ENCODE data around the gene RBM39.
A peak's percentile ranks its signal among the peaks of the same experiment; 100 is the strongest.

RBM39 gene

DNA sequence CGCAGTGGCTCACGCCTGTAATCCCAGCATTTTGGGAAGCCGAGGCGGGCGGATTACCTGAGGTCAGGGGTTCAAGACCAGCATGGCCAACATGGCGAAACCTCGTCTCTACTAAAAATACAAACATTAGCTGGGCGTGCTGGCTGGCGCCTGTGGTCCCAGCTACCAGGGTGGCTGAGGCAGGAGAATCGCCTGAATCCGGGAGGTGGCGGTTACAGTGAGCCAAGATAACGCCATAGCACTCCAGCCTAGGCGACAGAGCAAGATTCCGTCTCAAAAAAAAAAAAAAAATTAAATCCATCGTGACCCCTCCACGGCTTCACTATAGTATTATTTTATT, 76.1 kb downstream of the RBM39 start:
- no peak for DNase-seq

DNA sequence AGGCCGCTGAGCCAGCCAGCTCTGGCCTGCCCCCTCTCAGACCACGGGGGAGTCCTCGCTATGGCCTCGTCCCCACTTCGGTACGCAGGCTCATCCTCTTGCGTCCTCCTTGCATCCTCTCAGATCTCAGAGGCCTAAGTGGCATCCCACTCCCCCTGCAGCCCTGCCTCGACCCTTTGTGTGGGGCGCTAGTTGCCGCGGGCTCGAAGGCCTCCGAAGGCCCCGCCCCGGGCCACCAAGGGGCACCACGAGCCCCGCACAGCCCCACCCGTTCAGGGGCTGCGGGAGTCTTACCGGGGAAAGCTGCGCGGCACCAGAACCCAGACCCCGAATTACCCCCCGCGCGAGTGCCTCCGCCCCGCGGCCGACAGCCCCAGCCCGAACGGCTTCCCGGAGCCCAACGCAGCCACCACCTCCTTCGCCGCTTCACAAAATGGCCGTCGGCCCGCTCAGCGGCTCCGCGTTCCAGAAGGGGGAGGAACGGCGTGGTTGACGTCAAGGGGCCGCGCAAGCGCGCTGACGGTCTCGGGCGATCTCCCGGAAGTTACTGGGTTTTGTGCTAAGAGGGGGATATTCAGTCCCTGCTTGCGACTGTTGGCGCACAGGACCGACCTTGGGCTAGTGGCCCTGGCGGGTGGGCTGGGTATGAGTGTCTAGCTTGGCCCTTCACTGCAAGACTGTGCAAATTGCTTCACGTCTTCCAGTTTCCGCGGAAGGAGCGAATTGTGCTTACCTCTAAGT, 77.4 kb downstream of the RBM39 start, which contains the start of the genes CPNE1 and RBM12:
Gene CPNE1, minus strand, starts transcription at position 435 of the 741 bp plus-strand sequence. CDS start 31,977 bp downstream, outside the sequence.
Gene RBM12, minus strand, starts transcription at position 435 of the 741 bp plus-strand sequence. CDS start 9,578 bp downstream, outside the sequence.
- DNase-seq, result peak; percentile 69

DNA sequence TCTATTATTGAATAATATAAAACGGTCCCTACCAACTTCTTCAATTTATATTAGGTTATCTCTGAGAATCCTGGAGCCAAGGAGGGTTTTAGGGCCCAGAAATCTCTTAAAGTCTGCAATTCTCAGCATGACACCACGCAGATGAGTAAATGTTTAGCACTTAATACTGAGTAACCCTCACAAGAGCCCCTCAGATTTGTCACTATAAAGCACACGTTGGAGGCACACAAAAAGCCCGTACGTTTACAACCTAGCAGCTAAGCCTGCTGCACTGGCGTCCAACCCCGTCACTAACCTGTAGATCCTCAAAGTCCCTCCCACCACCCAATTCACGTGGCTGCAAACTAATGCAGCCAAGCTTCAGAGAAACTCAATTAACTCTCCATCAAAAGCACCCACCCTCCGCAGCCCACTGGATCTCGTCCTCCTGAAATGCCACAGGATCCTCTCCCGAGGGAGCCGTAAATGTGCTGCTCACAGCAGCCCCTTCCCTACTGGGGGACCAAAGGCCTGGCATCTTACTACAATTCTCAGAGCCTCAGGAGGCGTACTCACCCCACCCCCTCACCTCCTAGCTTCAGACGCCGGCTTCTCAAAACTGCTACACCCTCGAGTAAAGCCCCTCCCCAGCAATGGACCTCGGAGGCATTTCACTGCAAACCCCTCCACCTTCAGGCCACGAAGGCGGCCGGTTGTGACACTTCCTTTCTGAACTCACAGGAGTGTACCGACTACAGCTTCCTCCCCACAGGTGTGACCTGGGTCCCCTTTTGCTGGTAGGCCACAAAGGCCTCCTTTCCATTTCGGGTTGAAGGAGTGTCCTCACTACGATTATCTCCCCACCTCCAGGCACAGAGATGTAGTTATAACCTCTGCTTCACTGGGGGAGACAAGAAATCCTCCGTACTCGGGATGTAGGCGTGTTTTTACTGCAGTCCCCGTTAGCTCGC, 78.3 kb downstream of the RBM39 start:
- no peak for DNase-seq

DNA sequence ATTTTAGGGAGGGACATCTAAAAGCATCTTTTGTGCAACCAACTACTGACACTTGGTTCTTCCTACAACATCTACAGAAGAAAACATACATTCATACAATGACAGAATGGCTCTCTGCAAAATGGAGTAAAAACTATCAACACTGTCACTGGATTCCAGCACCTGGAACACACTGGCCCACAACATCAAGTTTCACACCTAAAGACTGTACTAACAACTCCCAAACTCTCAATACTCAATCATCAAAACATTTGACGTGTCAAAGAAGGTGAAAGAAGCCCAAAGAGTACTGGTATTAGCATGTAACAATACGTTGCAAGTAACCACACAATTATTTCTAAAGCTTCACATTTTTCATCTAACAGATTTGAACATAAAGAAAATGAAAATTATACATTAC, 79.5 kb downstream of the RBM39 start:
- DNase-seq, result no peak

DNA sequence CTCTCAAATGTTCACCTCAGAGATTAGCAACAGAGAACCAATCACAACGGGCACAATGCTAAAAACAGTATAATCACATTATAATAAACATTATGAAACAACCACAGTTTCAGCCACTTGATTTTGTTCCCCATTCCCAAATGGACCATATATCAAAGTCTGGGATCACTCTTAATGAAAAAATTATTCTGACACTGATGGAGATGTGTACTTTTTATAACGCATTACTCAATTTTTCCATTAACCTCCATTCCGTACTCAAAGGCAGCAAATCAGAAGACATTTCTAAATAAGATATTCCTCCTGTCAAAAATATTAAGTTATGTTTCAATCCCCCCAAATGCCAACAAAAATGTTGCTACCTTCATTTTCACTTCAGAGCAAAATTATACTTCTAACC, 80.2 kb downstream of the RBM39 start:
- DNase-seq, result no peak

DNA sequence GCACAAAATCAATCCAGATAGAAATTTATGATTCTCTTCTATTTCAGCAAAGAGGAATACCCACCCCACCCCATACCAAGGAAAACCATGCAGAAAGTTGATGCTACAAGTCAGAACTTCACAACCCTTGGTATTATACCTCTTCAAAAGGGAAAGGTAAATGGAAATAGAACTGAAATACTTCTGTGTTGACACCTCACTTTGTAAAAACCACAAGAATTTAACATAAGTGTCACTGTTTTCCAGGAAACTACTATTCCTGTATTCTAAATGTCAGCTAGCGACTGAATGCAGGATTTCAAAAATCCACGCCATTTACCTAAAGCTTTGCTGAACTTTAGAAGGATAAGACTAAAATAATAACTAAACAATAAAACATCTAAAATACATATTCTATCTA, 81.0 kb downstream of the RBM39 start:
- DNase-seq, result no peak

DNA sequence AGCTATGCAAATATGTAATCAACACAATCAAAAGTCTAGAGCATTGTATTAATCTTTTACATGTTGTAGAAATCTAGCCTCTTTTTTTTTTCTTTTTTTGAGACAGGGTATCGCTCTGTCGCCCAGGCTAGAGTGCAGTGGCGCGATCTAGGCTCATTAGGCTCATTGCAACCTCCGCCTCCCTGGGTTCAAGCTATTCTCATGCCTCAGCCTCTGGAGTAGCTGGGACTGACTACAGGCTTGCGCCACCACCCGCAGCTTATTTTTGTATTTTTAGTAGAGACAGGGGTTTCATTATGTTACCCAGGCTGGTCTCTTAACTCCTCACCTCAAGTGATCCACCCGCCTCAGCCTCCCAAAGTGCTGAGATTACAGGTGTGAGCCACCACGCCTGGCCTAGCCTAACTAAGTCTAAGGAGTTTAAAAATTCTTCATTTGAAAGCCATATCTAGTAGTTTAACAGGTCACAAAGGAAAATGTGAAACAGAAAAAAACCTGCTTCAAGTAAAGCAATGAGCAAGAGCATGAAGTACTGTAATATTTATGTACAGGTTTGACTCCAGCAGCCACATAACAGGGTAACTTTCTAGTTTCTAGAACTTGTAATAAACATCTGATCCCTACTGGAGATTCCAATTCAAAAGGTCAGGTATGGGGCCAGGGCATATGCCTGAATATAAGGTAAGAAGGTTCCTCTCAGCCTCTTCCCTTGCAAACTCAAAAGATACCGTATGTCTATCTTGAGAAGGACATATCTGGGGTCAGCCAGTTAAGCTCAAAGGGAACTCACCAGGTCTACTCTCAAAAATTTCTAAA, 81.7 kb downstream of the RBM39 start:
- no peak for DNase-seq

DNA sequence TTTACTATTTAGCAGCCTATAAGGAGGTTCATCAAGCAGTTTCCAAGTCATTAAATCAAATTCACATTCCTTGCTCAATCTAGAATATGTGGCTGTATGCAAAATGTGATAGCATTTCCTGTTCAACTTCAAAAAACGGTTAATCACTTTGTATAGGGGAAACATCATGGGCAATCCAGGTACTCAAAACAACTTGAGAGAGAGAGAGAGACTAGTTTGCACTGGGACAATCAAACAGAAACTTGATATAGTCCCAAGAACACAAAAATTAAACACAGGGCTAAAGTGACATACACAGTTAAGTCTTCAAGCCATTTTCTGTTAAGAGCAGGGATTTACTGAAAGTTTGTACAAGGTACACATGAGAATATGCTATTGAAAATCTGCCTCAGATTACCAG, 84.8 kb downstream of the RBM39 start:
- DNase-seq, result no peak

DNA sequence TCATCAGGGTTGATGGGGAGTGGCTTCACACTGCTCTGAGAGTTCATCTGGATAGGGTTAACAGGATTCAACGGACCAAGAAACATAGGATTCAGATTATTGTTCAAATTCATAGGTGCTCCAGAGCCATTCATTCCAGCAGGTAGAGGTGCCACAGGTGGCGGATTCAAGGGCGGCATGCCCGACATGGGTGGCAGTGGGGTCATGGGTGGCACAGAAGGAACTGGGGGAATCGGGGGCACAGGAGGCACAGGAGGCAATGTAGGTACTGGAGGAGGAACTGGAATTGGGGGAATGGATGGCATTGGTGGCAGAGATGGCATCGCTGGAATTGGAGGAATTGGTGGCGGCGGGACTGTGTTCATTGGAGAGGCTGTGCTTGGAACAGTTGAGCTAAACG, 87.6 kb downstream of the RBM39 start:
- DNase-seq, result no peak

DNA sequence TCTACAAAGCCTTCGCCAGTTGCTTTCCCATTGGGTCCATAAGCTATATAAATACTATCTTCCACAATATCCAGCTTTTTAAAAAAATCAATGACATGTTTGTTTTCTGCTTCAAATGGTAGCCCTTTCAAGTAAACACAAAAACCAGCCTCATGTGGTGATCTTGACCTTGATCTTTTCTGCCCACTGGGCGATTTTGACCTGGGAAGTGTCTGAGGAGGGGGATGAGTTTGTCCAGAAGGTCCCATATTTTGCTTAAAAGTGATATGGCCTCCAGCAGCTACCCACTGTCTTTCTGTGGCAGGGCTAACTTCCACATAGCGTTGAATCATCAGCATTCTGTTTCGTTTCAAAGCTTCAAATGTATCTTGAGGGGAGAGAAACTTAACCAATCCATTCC, 88.2 kb downstream of the RBM39 start:
- no peak for DNase-seq
